H9 (cell line): Measurements from ENCODE around the gene HPCAL1. TPM values are rescaled to one million over a fixed set of nuclear protein-coding genes. Genes with fewer than 3 reads are reported as not detected.

Experiments used
- DNase-seq: peaks from one replicate; pipeline ENCODE4 v3.0.0-alpha.2; 2017
- H2AFZ ChIP-seq: one replicate; pipeline ENCODE4 v1.6.1; 2013; ENCODE audit warnings: mild to moderate bottlenecking, low read length, control low read depth, moderate library complexity
- H2AK5ac ChIP-seq: 2 replicates; pipeline ENCODE4 v1.6.1; 2013; ENCODE audit warnings: low read length, control low read depth, mixed read lengths; ENCODE audit not compliant: insufficient read length
- H2BK120ac ChIP-seq: one replicate; pipeline ENCODE4 v1.6.1; 2013; ENCODE audit warnings: low read depth, mild to moderate bottlenecking, low read length, control low read depth, inconsistent platforms; ENCODE audit not compliant: poor library complexity, severe bottlenecking
- H2BK12ac ChIP-seq: 2 replicates; pipeline ENCODE4 v1.6.1; 2013; ENCODE audit warnings: low read length, control low read depth, mixed read lengths, low read depth; ENCODE audit not compliant: insufficient read length
- H2BK15ac ChIP-seq: 2 replicates; pipeline ENCODE4 v1.6.1; 2013; ENCODE audit warnings: low read depth, low read length, control low read depth
- H2BK20ac ChIP-seq: one replicate; pipeline ENCODE4 v1.6.1; 2013; ENCODE audit warnings: low read depth, mild to moderate bottlenecking, low read length, control low read depth, inconsistent platforms; ENCODE audit not compliant: poor library complexity, severe bottlenecking
- H2BK5ac ChIP-seq: 2 replicates; pipeline ENCODE4 v1.6.1; 2013; ENCODE audit warnings: low read length, control low read depth, mixed read lengths; ENCODE audit not compliant: insufficient read length
- H3K14ac ChIP-seq: 2 replicates; pipeline ENCODE4 v1.6.1; 2013; ENCODE audit warnings: low read length, control low read depth; ENCODE audit not compliant: insufficient read depth
- H3K18ac ChIP-seq: 2 replicates; pipeline ENCODE4 v1.6.1; 2013; ENCODE audit warnings: low read depth, mild to moderate bottlenecking, mixed read lengths, low read length, control low read depth; ENCODE audit not compliant: insufficient read length
- H3K23ac ChIP-seq: 2 replicates; pipeline ENCODE4 v1.6.1; 2013; ENCODE audit warnings: low read length, control low read depth, mixed read lengths, low read depth; ENCODE audit not compliant: insufficient read length
- H3K23me2 ChIP-seq: 2 replicates; pipeline ENCODE4 v1.6.1; 2013; ENCODE audit warnings: low read depth, mild to moderate bottlenecking, mixed read lengths, low read length, control low read depth; ENCODE audit not compliant: insufficient read length, poor library complexity, severe bottlenecking
- H3K27ac ChIP-seq: 2 replicates; pipeline ENCODE4 v1.5.1; 2013; ENCODE audit warnings: low read length, control low read depth, mixed read lengths, low read depth; ENCODE audit not compliant: insufficient read length
- H3K27me3 ChIP-seq: 2 replicates; pipeline ENCODE4 v1.6.1; 2013; ENCODE audit warnings: low read length, control low read depth, inconsistent platforms; ENCODE audit not compliant: insufficient read depth
- H3K4ac ChIP-seq: 2 replicates; pipeline ENCODE4 v1.6.1; 2013; ENCODE audit warnings: low read depth, mild to moderate bottlenecking, control low read depth, inconsistent platforms, low read length, moderate library complexity
- H3K4me1 ChIP-seq: 2 replicates; pipeline ENCODE4 v1.6.1; 2013; ENCODE audit warnings: low read length, control low read depth, inconsistent platforms; ENCODE audit not compliant: insufficient read depth
- H3K4me2 ChIP-seq: 2 replicates; pipeline ENCODE4 v1.6.1; 2013; ENCODE audit warnings: low read length, control low read depth, mixed read lengths; ENCODE audit not compliant: insufficient read length, insufficient read depth
- H3K56ac ChIP-seq: 2 replicates; pipeline ENCODE4 v1.6.1; 2013; ENCODE audit warnings: low read depth, mild to moderate bottlenecking, mixed read lengths, low read length, control low read depth; ENCODE audit not compliant: insufficient read length
- H3K79me1 ChIP-seq: 2 replicates; pipeline ENCODE4 v1.6.1; 2013; ENCODE audit warnings: low read depth, mild to moderate bottlenecking, moderate library complexity, low read length, control low read depth, inconsistent platforms; ENCODE audit not compliant: insufficient read depth, poor library complexity, severe bottlenecking
- H3K79me2 ChIP-seq: 2 replicates; pipeline ENCODE4 v1.6.1; 2013; ENCODE audit warnings: low read length, control low read depth, inconsistent platforms; ENCODE audit not compliant: insufficient read depth
- H3K9ac ChIP-seq: 2 replicates; pipeline ENCODE4 v1.6.1; 2013; ENCODE audit warnings: low read length, control low read depth, mixed read lengths; ENCODE audit not compliant: insufficient read length; ENCODE audit errors: extremely low read depth
- H3K9me3 ChIP-seq: one replicate; pipeline ENCODE4 v1.6.1; 2013; ENCODE audit warnings: low read depth, low read length, inconsistent platforms; ENCODE audit not compliant: control insufficient read depth
- H3T11ph ChIP-seq: one replicate; pipeline ENCODE4 v1.6.1; 2013; ENCODE audit warnings: mild to moderate bottlenecking, low read length, control low read depth, inconsistent platforms
- H4K20me1 ChIP-seq: one replicate; pipeline ENCODE4 v1.6.1; 2013; ENCODE audit not compliant: control insufficient read depth, insufficient read length, insufficient read depth
- H4K5ac ChIP-seq: 2 replicates; pipeline ENCODE4 v1.6.1; 2013; ENCODE audit warnings: low read depth, mild to moderate bottlenecking, mixed read lengths, low read length, control low read depth; ENCODE audit not compliant: insufficient read length
- H4K8ac ChIP-seq: replicated peaks from 2 replicates; pipeline ENCODE4 v1.6.1; 2013; ENCODE audit warnings: low read length, control low read depth, mixed read lengths, low read depth; ENCODE audit not compliant: insufficient read length
- H4K91ac ChIP-seq: 2 replicates; pipeline ENCODE4 v1.6.1; 2013; ENCODE audit warnings: low read depth, mild to moderate bottlenecking, moderate library complexity, mixed read lengths, low read length, control low read depth; ENCODE audit not compliant: insufficient read length
- H3K27ac Mint-ChIP-seq, 3 experiments: 2 replicates in 2 of 3; 3 replicates in 1 of 3; pipeline ENCODE4 v1.8.0; 2020 to 2021; ENCODE audit warnings: mixed read lengths in 3 of 3, mild to moderate bottlenecking in 1 of 3, moderate library complexity in 1 of 3
- H3K27me3 Mint-ChIP-seq: 2 replicates; pipeline ENCODE4 v1.8.0; 2021; ENCODE audit warnings: low read depth, mild to moderate bottlenecking, moderate library complexity, mixed read lengths
- H3K36me3 Mint-ChIP-seq, 3 experiments: 2 replicates in 2 of 3; 3 replicates in 1 of 3; pipeline ENCODE4 v1.8.0; 2020 to 2021; ENCODE audit warnings: low read depth in 3 of 3, mixed read lengths in 3 of 3; ENCODE audit not compliant: insufficient read depth in 1 of 3
- H3K4me1 Mint-ChIP-seq, 2 experiments: 2 replicates each; pipeline ENCODE4 v1.8.0; 2020; ENCODE audit warnings: mixed read lengths in 2 of 2
- H3K4me3 Mint-ChIP-seq, 2 experiments: 2 replicates in 1 of 2; 3 replicates in 1 of 2; pipeline ENCODE4 v1.8.0; 2020 to 2021; ENCODE audit warnings: mild to moderate bottlenecking in 2 of 2, mixed read lengths in 2 of 2, moderate library complexity in 1 of 2
- H3K9me3 Mint-ChIP-seq, 2 experiments: 2 replicates in 1 of 2; 3 replicates in 1 of 2; pipeline ENCODE4 v1.8.0; 2020; ENCODE audit warnings: mild to moderate bottlenecking in 2 of 2, mixed read lengths in 2 of 2, moderate library complexity in 1 of 2
- WGBS: extraction: QIAGEN DNeasy Blood & Tissue Kit; methylation state at CpG from one replicate; pipeline ENCODE4 v1.1.7; 2013; ENCODE audit warnings: missing lambda C conversion rate, low lambda C conversion rate, mixed read lengths; ENCODE audit not compliant: insufficient read length; ENCODE audit errors: extremely low coverage; 5-methylcytosine and 5-hydroxymethylcytosine counted together
- total RNA-seq: library from RNA; stranded (reverse); gene quantifications from 2 replicates; pipeline ENCODE4 v1.2.1, GENCODE V29; 2021
- TF ChIP-seq, protein P1 (sequence below): fragments of 200-600 bp; sonication (generic); conservative IDR thresholded peaks from 3 replicates; pipeline ENCODE4 v1.8.0; 2021; ENCODE audit warnings: antibody characterized with exemption, mild to moderate bottlenecking

Gene HPCAL1
- total RNA-seq, 1 experiment from 2014 or later, result 4.7 TPM

DNA sequence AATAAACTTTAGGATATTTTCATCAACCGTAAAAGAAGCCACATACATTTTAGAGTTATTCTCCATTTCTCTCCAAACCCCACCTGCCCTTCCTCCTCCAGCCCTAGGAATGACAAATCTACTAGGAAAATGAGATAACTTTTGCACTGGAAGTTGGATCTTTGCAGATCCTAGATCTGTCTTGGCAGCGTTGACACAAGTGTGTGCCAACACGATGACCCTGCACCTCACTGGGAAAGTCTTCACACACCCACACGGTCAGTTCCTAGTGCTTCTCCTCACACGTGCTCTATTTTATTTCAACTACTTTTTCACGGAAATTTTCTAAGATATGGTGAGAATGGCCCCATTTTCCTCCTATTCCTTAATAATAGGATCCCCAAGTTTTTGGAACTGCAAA, 14.1 kb upstream of the HPCAL1 start:
- no peak overlapping the region for H4K5ac ChIP-seq
- H3K23me2 ChIP-seq, result no peaks in the 10 kb centered on the region
- no peaks in the 10 kb centered on the region for H3K9me3 ChIP-seq
- H2AK5ac ChIP-seq, result no peak overlapping the region
- Mint-ChIP-seq H3K4me3 (no peak overlapping the region), H3K27me3 (peaks cover 9% of the 10 kb centered on the region), H3K27ac (no peak overlapping the region; a peak in 1 of 7 replicates), H3K9me3 (peaks cover 1% of the 10 kb centered on the region in 2 experiments; a peak in 3 of 5 replicates), H3K4me1 (peaks cover 9% of the 10 kb centered on the region in 2 experiments), H3K36me3 (peaks cover 0 to under 1% (median 0%) of the 10 kb centered on the region in 3 experiments; a peak in 1 of 7 replicates)
- H2BK12ac ChIP-seq, result no peak overlapping the region
- no peak overlapping the region for H3T11ph ChIP-seq
- no peak overlapping the region for H2AFZ ChIP-seq
- H2BK5ac ChIP-seq, result no peak overlapping the region
- H3K79me1 ChIP-seq, result no peaks in the 10 kb centered on the region
- H3K14ac ChIP-seq, result no peak overlapping the region
- TF ChIP-seq, protein P1, sequence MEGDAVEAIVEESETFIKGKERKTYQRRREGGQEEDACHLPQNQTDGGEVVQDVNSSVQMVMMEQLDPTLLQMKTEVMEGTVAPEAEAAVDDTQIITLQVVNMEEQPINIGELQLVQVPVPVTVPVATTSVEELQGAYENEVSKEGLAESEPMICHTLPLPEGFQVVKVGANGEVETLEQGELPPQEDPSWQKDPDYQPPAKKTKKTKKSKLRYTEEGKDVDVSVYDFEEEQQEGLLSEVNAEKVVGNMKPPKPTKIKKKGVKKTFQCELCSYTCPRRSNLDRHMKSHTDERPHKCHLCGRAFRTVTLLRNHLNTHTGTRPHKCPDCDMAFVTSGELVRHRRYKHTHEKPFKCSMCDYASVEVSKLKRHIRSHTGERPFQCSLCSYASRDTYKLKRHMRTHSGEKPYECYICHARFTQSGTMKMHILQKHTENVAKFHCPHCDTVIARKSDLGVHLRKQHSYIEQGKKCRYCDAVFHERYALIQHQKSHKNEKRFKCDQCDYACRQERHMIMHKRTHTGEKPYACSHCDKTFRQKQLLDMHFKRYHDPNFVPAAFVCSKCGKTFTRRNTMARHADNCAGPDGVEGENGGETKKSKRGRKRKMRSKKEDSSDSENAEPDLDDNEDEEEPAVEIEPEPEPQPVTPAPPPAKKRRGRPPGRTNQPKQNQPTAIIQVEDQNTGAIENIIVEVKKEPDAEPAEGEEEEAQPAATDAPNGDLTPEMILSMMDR, result no peak
- H4K8ac ChIP-seq, result no peak overlapping the region
- no peak overlapping the region for H4K91ac ChIP-seq
- no peak overlapping the region for H3K56ac ChIP-seq
- H3K4me2 ChIP-seq, result no peak overlapping the region
- no peaks in the 10 kb centered on the region for H4K20me1 ChIP-seq
- no peaks in the 10 kb centered on the region for H3K4me1 ChIP-seq
- H3K27ac ChIP-seq, result no peak overlapping the region
- no peak overlapping the region for H2BK120ac ChIP-seq
- H3K79me2 ChIP-seq, result no peaks in the 10 kb centered on the region
- WGBS, result no CpG with 5 or more reads among the region's 6 CpGs
- H3K18ac ChIP-seq, result no peak overlapping the region
- no peak overlapping the region for H2BK15ac ChIP-seq
- no peak overlapping the region for H3K23ac ChIP-seq
- H2BK20ac ChIP-seq, result no peak overlapping the region
- H3K27me3 ChIP-seq, result no peaks in the 10 kb centered on the region
- no peak overlapping the region for H3K9ac ChIP-seq
- no peak for DNase-seq
- H3K4ac ChIP-seq, result no peak overlapping the region
